A673 (cell line): Measurements from ENCODE around the gene SLC4A4. TPM values are rescaled to one million over a fixed set of nuclear protein-coding genes. Genes with fewer than 3 reads are reported as not detected.

Source experiments
- BruUV-seq: library from RNA; stranded (reverse); fragments of 400-500 nt; replicated peaks from 2 replicates; lab custom pipeline; 2021; lab: Mats Ljungman, UMichigan
- CTCF ChIA-PET: fragments of 300-600 bp; sonication (Branson Sonifier 250); formaldehyde crosslinking; loops from one replicate; lab custom pipeline; 2022; ENCODE audit warnings: antibody characterized with exemption; lab: Charles Lee
- POLR2A ChIA-PET: fragments of 300-600 bp; sonication (Branson Sonifier 250); formaldehyde crosslinking; loops from one replicate; lab custom pipeline; 2022; ENCODE audit warnings: antibody characterized with exemption; ENCODE audit not compliant: low non-redundant PET; lab: Charles Lee
- DNase-seq: peaks from one replicate; pipeline ENCODE4 v3.0.0-alpha.2; 2015; ENCODE audit warnings: low spot score
- H3K27ac ChIP-seq: fragments of 200-600 bp; sonication (generic); 2 replicates; pipeline ENCODE4 v1.5.1; 2016; ENCODE audit warnings: mixed run types, low read depth, mild to moderate bottlenecking, mixed read lengths, antibody characterized with exemption, low read length; ENCODE audit not compliant: poor library complexity, severe bottlenecking
- H3K27me3 ChIP-seq: fragments of 200-600 bp; sonication (generic); replicated peaks from 2 replicates; pipeline ENCODE4 v1.6.1; 2017; ENCODE audit warnings: mixed run types, low read depth, mild to moderate bottlenecking, mixed read lengths, antibody characterized with exemption, low read length; ENCODE audit not compliant: insufficient read depth, poor library complexity
- H3K36me3 ChIP-seq: fragments of 200-600 bp; sonication (generic); 2 replicates; pipeline ENCODE4 v1.6.1; 2016; ENCODE audit warnings: mixed run types, mild to moderate bottlenecking, mixed read lengths, antibody characterized with exemption, low read length; ENCODE audit not compliant: insufficient read depth, poor library complexity, severe bottlenecking
- H3K4me1 ChIP-seq: fragments of 200-600 bp; sonication (generic); 2 replicates; pipeline ENCODE4 v1.6.1; 2017; ENCODE audit warnings: mixed run types, mild to moderate bottlenecking, mixed read lengths, antibody characterized with exemption, low read length; ENCODE audit not compliant: insufficient read depth, poor library complexity, severe bottlenecking
- H3K4me3 ChIP-seq: fragments of 200-600 bp; sonication (generic); 2 replicates; pipeline ENCODE4 v1.5.1; 2016; ENCODE audit warnings: low read depth, mixed run types, mild to moderate bottlenecking, mixed read lengths, low read length; ENCODE audit not compliant: poor library complexity, severe bottlenecking
- H3K9me3 ChIP-seq: fragments of 200-600 bp; sonication (generic); 2 replicates; pipeline ENCODE4 v1.6.1; 2016; ENCODE audit warnings: mixed run types, low read depth, mild to moderate bottlenecking, mixed read lengths, antibody characterized with exemption, low read length; ENCODE audit not compliant: poor library complexity, severe bottlenecking
- CTCF ChIP-seq: fragments of 300-800, 200-600 bp; sonication (generic); conservative IDR thresholded peaks from 2 replicates; pipeline ENCODE4 v1.5.1; 2017; ENCODE audit warnings: low read depth, mild to moderate bottlenecking, antibody characterized with exemption, low read length, moderate library complexity, mixed read lengths
- EZH2 ChIP-seq: fragments of 200-600 bp; sonication (generic); IDR thresholded peaks from 2 replicates; pipeline ENCODE4 v1.6.1; 2017; ENCODE audit warnings: borderline replicate concordance, low read depth, mild to moderate bottlenecking, mixed read lengths, antibody characterized with exemption, low read length; ENCODE audit not compliant: poor library complexity, severe bottlenecking
- intact Hi-C: fragments of 100-400 bp; cut with micrococcal nuclease; formaldehyde crosslinking; loops from one replicate; pipeline ENCODE4 v1.10.0; 2022; ENCODE audit not compliant: unreplicated experiment
- total RNA-seq: library from RNA; stranded (reverse); gene quantifications from 2 replicates; pipeline ENCODE4 v1.2.3, GENCODE V29; 2021

Gene SLC4A4
- total RNA-seq, 1 experiment from 2014 or later = 1.2 TPM

GRCh38 chr4:71571346-71571745, 232.5 kb downstream of the SLC4A4 start:
- no peak overlapping the region for H3K27ac ChIP-seq
- no peak overlapping the region for H3K4me3 ChIP-seq
- ChIA-PET CTCF (no interaction called here), POLR2A (no interaction called here)
- intact Hi-C loops = no loop called here
- no peaks in the 10 kb centered on the region for H3K27me3 ChIP-seq
- DNase-seq = no peak
- H3K9me3 ChIP-seq = no peaks in the 10 kb centered on the region
- H3K36me3 ChIP-seq = no peaks in the 10 kb centered on the region
- no peak for TF ChIP-seq EZH2
- no peak for TF ChIP-seq CTCF
- BruUV-seq = no TSS peak
- no peaks in the 10 kb centered on the region for H3K4me1 ChIP-seq

GRCh38 chr4:71583971-71584370, 245.2 kb downstream of the SLC4A4 start:
- TF ChIP-seq EZH2 (no peak), CTCF (no peak)
- Histone ChIP-seq H3K4me3 (no peak overlapping the region), H3K27ac (no peak overlapping the region), H3K27me3 (no peaks in the 10 kb centered on the region), H3K4me1 (no peaks in the 10 kb centered on the region), H3K36me3 (no peaks in the 10 kb centered on the region), H3K9me3 (no peaks in the 10 kb centered on the region)
- ChIA-PET POLR2A (no interaction called here), CTCF (no interaction called here)
- DNase-seq = no peak
- BruUV-seq = no TSS peak
- intact Hi-C loops = no loop called here

- peak; percentile 70 for DNase-seq
- H3K36me3 ChIP-seq = no peaks in the 10 kb centered on the region
- H3K9me3 ChIP-seq = no peaks in the 10 kb centered on the region
- peak overlapping the region; percentile 57 for H3K27ac ChIP-seq
- CTCF ChIA-PET = no interaction called here
- intact Hi-C loops = no loop called here
- no peaks in the 10 kb centered on the region for H3K27me3 ChIP-seq
- no peak for TF ChIP-seq EZH2
- no peak for TF ChIP-seq CTCF
- no peak overlapping the region for H3K4me3 ChIP-seq
- no peaks in the 10 kb centered on the region for H3K4me1 ChIP-seq
- POLR2A ChIA-PET = no interaction called here
- no TSS peak for BruUV-seq
These were observed 245.8 kb downstream of the SLC4A4 start for GRCh38 chr4:71584585-71584984.
